ENCODE results near the gene ACBD7. TPM values are rescaled to one million over a fixed set of nuclear protein-coding genes. Genes with fewer than 3 reads are reported as not detected.

The ACBD7 gene
- polyA plus RNA-seq, 3 donors = 0.07 to 0.13 TPM; not detected in 1

- H3K27ac ChIP-seq (ENCODE audit: low read depth, low read length) = no peak within 1 kb of the TSS
- WGBS, 3 donors = 90 to 100% (median 95%) methylated on average over 1 of the region's 1 CpG
Measured at GRCh38 chr10:15043674-15044073, 44.9 kb downstream of the ACBD7 start, which contains the start of gene OLAH. OLAH (plus strand) TSS chr10:15043943; CDS start chr10:15047289, 3,346 bp downstream.

- no peak overlapping the region for H3K27ac ChIP-seq (ENCODE audit: low read depth, low read length)
- 82 to 87% (median 86%) methylated on average over 10 of the region's 10 CpGs for WGBS, 3 donors
Measured at GRCh38 chr10:15038416-15038815, 50.2 kb downstream of the ACBD7 start.

GRCh38 chr10:15037691-15038090 is 50.9 kb downstream of the ACBD7 start:
- H3K27ac ChIP-seq (ENCODE audit: low read depth, low read length) = no peak overlapping the region
- 71 to 88% (median 83%) methylated on average over 3 to 4 of the region's 4 CpGs for WGBS, 3 donors

- no peak overlapping the region for H3K27ac ChIP-seq (ENCODE audit: low read depth, low read length)
- WGBS, 3 donors = 62 to 68% (median 64%) methylated on average over 18 of the region's 18 CpGs
Measured at GRCh38 chr10:15035385-15036301, 52.9 kb downstream of the ACBD7 start.

- no peak overlapping the region for H3K27ac ChIP-seq (ENCODE audit: low read depth, low read length)
- WGBS, 3 donors = 60 to 86% (median 62%) methylated on average over 3 of the region's 3 CpGs
Measured at GRCh38 chr10:15027741-15028140, 60.8 kb downstream of the ACBD7 start.

Other genes with a start within 250 kb of the ACBD7 start
- gene SUV39H2, start 209.9 kb downstream of the ACBD7 start, polyA plus RNA-seq = 1 to 10 TPM; 1.6 to 4.5 (median 4.5) TPM
- 1 to 10 TPM; 2.2 to 3.0 (median 2.7) TPM for gene DCLRE1C, start 134.7 kb downstream of the ACBD7 start, polyA plus RNA-seq
- not detected for gene MEIG1, start 129.4 kb downstream of the ACBD7 start, polyA plus RNA-seq
- 1 to 10 TPM in 2 of 3 donors, under 1 TPM in 1; 0.30 to 5.2 (median 1.0) TPM for gene OLAH, start 44.8 kb downstream of the ACBD7 start, polyA plus RNA-seq
- gene RPP38, start 8.6 kb upstream of the ACBD7 start, polyA plus RNA-seq = 10 to 100 TPM in 2 of 3 donors, 1 to 10 TPM in 1; 8.3 to 14.5 (median 11.8) TPM
- 10 to 100 TPM in 2 of 3 donors, 1 to 10 TPM in 1; 5.3 to 32.5 (median 18.3) TPM for gene NMT2, start 79.9 kb upstream of the ACBD7 start, polyA plus RNA-seq

All from adipose tissue (tissue), 3 donors.